K562 (cell line): ENCODE results near the gene RHOBTB3. TPM values are rescaled to one million over a fixed set of nuclear protein-coding genes. Genes with fewer than 3 reads are reported as not detected.
A peak's percentile ranks its signal among the peaks of the same experiment; 100 is the strongest.

Experiments used
- ILK ChIP-seq: fragments of 450-650 bp; IDR thresholded peaks from 2 replicates; pipeline ENCODE4 v1.6.1; 2016; ENCODE audit warnings: missing genetic modification characterization, low read depth, mild to moderate bottlenecking, missing compliant biosample characterization, moderate library complexity, borderline replicate concordance
- KAT7 ChIP-seq: sonication (generic); formaldehyde crosslinking; IDR thresholded peaks from 2 replicates; pipeline ENCODE4 v1.8.0; 2022; ENCODE audit warnings: missing genetic modification reagents, mild to moderate bottlenecking, borderline replicate concordance
- MBD2 ChIP-seq: sonication (generic); IDR thresholded peaks from 2 replicates; pipeline ENCODE4 v1.6.1; 2016; ENCODE audit warnings: low read depth, borderline replicate concordance
- MYNN ChIP-seq, 2 experiments: sonication (generic); formaldehyde crosslinking in 1 of 2; IDR thresholded peaks; 2 replicates each; pipeline versions ENCODE4 v1.5.0 to v1.6.1; 2016 to 2020; ENCODE audit warnings: antibody characterized with exemption in 1 of 2, missing genetic modification reagents in 1 of 2
- PCBP2 ChIP-seq: fragments of 200-400 bp; formaldehyde crosslinking; IDR thresholded peaks from 2 replicates; pipeline ENCODE4 v1.6.1; 2018; ENCODE audit warnings: low read length, low read depth, mild to moderate bottlenecking, moderate library complexity; ENCODE audit not compliant: poor library complexity, severe bottlenecking
- POLR2B ChIP-seq: fragments of 450-650 bp; IDR thresholded peaks from 2 replicates; pipeline ENCODE4 v1.6.1; 2018; ENCODE audit warnings: low read depth; ENCODE audit not compliant: partially characterized antibody
- POLR2H ChIP-seq: IDR thresholded peaks from 2 replicates; pipeline ENCODE4 v1.6.1; 2016; ENCODE audit warnings: missing genetic modification characterization, low read depth, mild to moderate bottlenecking, control low read depth, missing compliant biosample characterization, moderate library complexity
- RAD51 ChIP-seq: fragments of 450-650 bp; IDR thresholded peaks from 2 replicates; pipeline ENCODE4 v1.7.1; 2016; ENCODE audit warnings: low read depth, mild to moderate bottlenecking, borderline replicate concordance
- SETDB1 ChIP-seq: IDR thresholded peaks from one replicate; pipeline ENCODE4 v1.6.1; 2012; ENCODE audit warnings: low read length, control low read depth, inconsistent platforms
- SRF ChIP-seq, 2 experiments: fragments of 250-450, 450-650 bp in 1 of 2; sonication (Bioruptor Pico) in 1 of 2; sonication (generic) in 1 of 2; formaldehyde crosslinking; IDR thresholded peaks; 2 replicates each; pipeline versions ENCODE4 v1.5.0 to v1.5.1; 2020 to 2022; ENCODE audit warnings: mild to moderate bottlenecking in 1 of 2, missing genetic modification reagents in 1 of 2
- ZNF224 ChIP-seq: sonication (generic); formaldehyde crosslinking; IDR thresholded peaks from 2 replicates; pipeline ENCODE4 v1.8.0; 2022; ENCODE audit warnings: mild to moderate bottlenecking, missing genetic modification reagents
- ZNF764 ChIP-seq: fragments of 250-450 bp; sonication (Bioruptor Pico); IDR thresholded peaks from 2 replicates; pipeline ENCODE4 v1.4.0; 2020; ENCODE audit warnings: low read depth, mild to moderate bottlenecking, moderate library complexity
- polyA plus RNA-seq, 8 experiments: library from polyadenylated mRNA; depleted of rRNA in 4 of 8; stranded (reverse) in 5 of 8; unstranded in 3 of 8; fragments of >200 nt; fragmentation: Nextera tagmentation in 2 of 8; fragmentation: Illumina TruSeq in 1 of 8; extraction: Ambion mirVana in 2 of 8; extraction: Trizol in 1 of 8; gene quantifications; 2 replicates each; pipeline versions ENCODE4 v1.2.1 to v1.2.3, GENCODE V29; 2011 to 2014; ENCODE audit warnings: inconsistent platforms in 1 of 8, missing spikeins in 1 of 8
- total RNA-seq, 7 experiments: library from RNA; depleted of rRNA in 6 of 7; stranded (reverse); fragments of >200 nt in 6 of 7; fragmentation: Illumina TruSeq in 2 of 7; extraction: Trizol in 2 of 7; gene quantifications; 2 replicates each; pipeline versions ENCODE4 v1.2.1 to v1.2.3, GENCODE V29; 2011 to 2021; ENCODE audit warnings: low replicate concordance in 1 of 7
- TF ChIP-seq, protein P1 (sequence below), 2 experiments: fragments of 450-650 bp; conservative IDR thresholded peaks; 2 replicates each; pipeline ENCODE4 v1.6.1; 2017; ENCODE audit warnings: mild to moderate bottlenecking in 2 of 2, moderate library complexity in 2 of 2
- TF ChIP-seq, protein P2 (sequence below): sonication (generic); formaldehyde crosslinking; IDR thresholded peaks from 2 replicates; pipeline ENCODE4 v1.9.0; 2022; ENCODE audit warnings: mild to moderate bottlenecking, missing genetic modification reagents
- TF ChIP-seq, protein P3 (sequence below): fragments of 450-650 bp; IDR thresholded peaks from 2 replicates; pipeline ENCODE4 v1.6.1; 2016; ENCODE audit warnings: missing biosample characterization, missing genetic modification characterization
- TF ChIP-seq, protein P4 (sequence below): fragments of 250-450 bp; sonication (Bioruptor Pico); IDR thresholded peaks from 2 replicates; pipeline ENCODE4 v1.4.0; 2020

Gene RHOBTB3
- total and polyA plus RNA-seq, 9 of the 15 experiments (the other 6 are each of a cell fraction or from before 2014, with no cell fraction given) = 39.7 to 143 (median 115) TPM

DNA sequence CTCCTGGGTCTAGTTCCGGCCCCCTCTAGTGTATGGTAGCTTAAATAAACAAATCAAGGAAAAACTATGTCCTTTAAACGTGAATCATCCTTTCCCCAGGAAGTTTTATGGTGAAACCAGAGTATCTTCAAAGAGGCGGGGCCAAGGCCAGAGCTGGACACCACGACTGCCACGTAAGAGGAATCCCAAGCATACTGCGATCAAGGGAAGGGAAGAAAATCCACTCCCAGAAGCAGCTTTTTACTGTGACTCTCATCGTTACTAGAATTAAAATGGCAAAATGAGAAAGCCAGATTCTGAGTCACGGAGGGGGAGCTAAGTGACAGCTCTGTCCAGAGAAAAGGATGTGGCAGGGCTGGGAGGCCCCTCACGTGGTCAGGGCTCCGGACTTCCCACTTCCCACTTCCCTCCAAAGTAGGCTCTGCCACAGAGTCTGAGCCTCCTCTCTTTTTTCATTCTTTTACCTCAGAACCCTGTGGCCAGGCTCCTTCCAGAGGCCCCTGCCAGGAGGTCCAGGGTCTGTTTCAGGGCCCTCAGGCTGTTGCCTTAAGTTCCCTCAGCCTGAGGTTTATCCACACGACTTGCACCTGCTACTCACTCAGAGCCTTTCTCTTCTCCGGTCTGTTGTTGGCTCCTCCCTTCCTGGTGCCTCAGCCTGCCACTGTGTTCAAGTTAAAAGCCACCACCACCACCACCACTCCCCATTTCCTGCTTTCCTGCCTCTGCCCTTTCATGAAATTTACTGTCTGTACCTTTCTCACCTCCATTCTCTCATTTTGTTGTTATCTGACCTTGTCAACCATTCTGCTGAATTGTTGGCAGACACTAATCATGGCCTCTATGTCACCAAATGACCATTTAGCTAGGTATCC is 92.8 kb downstream of the RHOBTB3 start (continued):
- TF ChIP-seq, protein P1, sequence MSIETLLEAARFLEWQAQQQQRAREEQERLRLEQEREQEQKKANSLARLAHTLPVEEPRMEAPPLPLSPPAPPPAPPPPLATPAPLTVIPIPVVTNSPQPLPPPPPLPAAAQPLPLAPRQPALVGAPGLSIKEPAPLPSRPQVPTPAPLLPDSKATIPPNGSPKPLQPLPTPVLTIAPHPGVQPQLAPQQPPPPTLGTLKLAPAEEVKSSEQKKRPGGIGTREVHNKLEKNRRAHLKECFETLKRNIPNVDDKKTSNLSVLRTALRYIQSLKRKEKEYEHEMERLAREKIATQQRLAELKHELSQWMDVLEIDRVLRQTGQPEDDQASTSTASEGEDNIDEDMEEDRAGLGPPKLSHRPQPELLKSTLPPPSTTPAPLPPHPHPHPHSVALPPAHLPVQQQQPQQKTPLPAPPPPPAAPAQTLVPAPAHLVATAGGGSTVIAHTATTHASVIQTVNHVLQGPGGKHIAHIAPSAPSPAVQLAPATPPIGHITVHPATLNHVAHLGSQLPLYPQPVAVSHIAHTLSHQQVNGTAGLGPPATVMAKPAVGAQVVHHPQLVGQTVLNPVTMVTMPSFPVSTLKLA (conservative IDR thresholded peaks at IDR 0.05) = peak; percentile 26 to 51; a peak in 2 of 4 replicates
- TF ChIP-seq ZNF764 (CRISPR knock-in tag) = no peak
- no peak for TF ChIP-seq POLR2H (tag)
- no peak for TF ChIP-seq SETDB1
- TF ChIP-seq MBD2 = no peak
- TF ChIP-seq ILK (tag) = no peak
- no peak for TF ChIP-seq SRF (CRISPR knock-in tag; IDR thresholded peaks at IDR 0.05)
- TF ChIP-seq PCBP2 = no peak
- peak; percentile 66; the same call in 1 of the 2 replicates for TF ChIP-seq MYNN (IDR thresholded peaks at IDR 0.05)
- TF ChIP-seq MYNN (CRISPR knock-in tag; IDR thresholded peaks at IDR 0.05) = no peak
- peak; percentile 66 for TF ChIP-seq RAD51
- TF ChIP-seq POLR2B = no peak
- TF ChIP-seq, protein P2, sequence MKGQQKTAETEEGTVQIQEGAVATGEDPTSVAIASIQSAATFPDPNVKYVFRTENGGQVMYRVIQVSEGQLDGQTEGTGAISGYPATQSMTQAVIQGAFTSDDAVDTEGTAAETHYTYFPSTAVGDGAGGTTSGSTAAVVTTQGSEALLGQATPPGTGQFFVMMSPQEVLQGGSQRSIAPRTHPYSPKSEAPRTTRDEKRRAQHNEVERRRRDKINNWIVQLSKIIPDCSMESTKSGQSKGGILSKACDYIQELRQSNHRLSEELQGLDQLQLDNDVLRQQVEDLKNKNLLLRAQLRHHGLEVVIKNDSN (CRISPR knock-in tag) = peak; percentile 86
- TF ChIP-seq, protein P3, sequence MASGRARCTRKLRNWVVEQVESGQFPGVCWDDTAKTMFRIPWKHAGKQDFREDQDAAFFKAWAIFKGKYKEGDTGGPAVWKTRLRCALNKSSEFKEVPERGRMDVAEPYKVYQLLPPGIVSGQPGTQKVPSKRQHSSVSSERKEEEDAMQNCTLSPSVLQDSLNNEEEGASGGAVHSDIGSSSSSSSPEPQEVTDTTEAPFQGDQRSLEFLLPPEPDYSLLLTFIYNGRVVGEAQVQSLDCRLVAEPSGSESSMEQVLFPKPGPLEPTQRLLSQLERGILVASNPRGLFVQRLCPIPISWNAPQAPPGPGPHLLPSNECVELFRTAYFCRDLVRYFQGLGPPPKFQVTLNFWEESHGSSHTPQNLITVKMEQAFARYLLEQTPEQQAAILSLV (tag) = no peak
- TF ChIP-seq KAT7 (CRISPR knock-in tag) = no peak
- TF ChIP-seq ZNF224 = no peak
- TF ChIP-seq, protein P4, sequence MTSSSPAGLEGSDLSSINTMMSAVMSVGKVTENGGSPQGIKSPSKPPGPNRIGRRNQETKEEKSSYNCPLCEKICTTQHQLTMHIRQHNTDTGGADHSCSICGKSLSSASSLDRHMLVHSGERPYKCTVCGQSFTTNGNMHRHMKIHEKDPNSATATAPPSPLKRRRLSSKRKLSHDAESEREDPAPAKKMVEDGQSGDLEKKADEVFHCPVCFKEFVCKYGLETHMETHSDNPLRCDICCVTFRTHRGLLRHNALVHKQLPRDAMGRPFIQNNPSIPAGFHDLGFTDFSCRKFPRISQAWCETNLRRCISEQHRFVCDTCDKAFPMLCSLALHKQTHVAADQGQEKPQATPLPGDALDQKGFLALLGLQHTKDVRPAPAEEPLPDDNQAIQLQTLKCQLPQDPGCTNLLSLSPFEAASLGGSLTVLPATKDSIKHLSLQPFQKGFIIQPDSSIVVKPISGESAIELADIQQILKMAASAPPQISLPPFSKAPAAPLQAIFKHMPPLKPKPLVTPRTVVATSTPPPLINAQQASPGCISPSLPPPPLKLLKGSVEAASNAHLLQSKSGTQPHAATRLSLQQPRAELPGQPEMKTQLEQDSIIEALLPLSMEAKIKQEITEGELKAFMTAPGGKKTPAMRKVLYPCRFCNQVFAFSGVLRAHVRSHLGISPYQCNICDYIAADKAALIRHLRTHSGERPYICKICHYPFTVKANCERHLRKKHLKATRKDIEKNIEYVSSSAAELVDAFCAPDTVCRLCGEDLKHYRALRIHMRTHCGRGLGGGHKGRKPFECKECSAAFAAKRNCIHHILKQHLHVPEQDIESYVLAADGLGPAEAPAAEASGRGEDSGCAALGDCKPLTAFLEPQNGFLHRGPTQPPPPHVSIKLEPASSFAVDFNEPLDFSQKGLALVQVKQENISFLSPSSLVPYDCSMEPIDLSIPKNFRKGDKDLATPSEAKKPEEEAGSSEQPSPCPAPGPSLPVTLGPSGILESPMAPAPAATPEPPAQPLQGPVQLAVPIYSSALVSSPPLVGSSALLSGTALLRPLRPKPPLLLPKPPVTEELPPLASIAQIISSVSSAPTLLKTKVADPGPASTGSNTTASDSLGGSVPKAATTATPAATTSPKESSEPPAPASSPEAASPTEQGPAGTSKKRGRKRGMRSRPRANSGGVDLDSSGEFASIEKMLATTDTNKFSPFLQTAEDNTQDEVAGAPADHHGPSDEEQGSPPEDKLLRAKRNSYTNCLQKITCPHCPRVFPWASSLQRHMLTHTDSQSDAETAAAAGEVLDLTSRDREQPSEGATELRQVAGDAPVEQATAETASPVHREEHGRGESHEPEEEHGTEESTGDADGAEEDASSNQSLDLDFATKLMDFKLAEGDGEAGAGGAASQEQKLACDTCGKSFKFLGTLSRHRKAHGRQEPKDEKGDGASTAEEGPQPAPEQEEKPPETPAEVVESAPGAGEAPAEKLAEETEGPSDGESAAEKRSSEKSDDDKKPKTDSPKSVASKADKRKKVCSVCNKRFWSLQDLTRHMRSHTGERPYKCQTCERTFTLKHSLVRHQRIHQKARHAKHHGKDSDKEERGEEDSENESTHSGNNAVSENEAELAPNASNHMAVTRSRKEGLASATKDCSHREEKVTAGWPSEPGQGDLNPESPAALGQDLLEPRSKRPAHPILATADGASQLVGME (CRISPR knock-in tag) = 0 out of 2 replicates have a peak, but pooled peaks have one; percentile 25
